K562 (cell line): ENCODE measurements around the gene C4A. TPM values are rescaled to one million over a fixed set of nuclear protein-coding genes. Genes with fewer than 3 reads are reported as not detected.
A peak's percentile ranks its signal among the peaks of the same experiment; 100 is the strongest.

Experiments
- ARID1B ChIP-seq: fragments of 450-650 bp; IDR thresholded peaks from 2 replicates; pipeline ENCODE4 v1.6.1; 2016; ENCODE audit warnings: antibody characterized with exemption, mild to moderate bottlenecking, inconsistent platforms
- ARNT ChIP-seq, 2 experiments: fragments of 450-650 bp; IDR thresholded peaks; 2 replicates each; pipeline ENCODE4 v1.6.1; 2016; ENCODE audit warnings: mild to moderate bottlenecking in 1 of 2
- CBFB ChIP-seq: sonication (generic); formaldehyde crosslinking; IDR thresholded peaks from 2 replicates; pipeline ENCODE4 v1.4.0; 2020; ENCODE audit warnings: mild to moderate bottlenecking, missing genetic modification reagents
- CBX1 ChIP-seq: sonication (generic); IDR thresholded peaks from 2 replicates; pipeline ENCODE4 v1.6.1; 2016; ENCODE audit warnings: antibody characterized with exemption, low read depth, mild to moderate bottlenecking
- CEBPB ChIP-seq: fragments of 450-650 bp; IDR thresholded peaks from 2 replicates; pipeline ENCODE4 v1.6.1; 2016; ENCODE audit warnings: missing genetic modification characterization, missing compliant biosample characterization
- CREB1 ChIP-seq, 2 experiments: sonication (generic) in 1 of 2; formaldehyde crosslinking in 1 of 2; IDR thresholded peaks; 2 replicates each; pipeline versions ENCODE4 v1.6.1 to v1.8.0; 2012 to 2022; ENCODE audit warnings: inconsistent platforms in 1 of 2, mild to moderate bottlenecking in 1 of 2, missing genetic modification reagents in 1 of 2, moderate library complexity in 1 of 2
- DNMT1 ChIP-seq: fragments of 450-650 bp; IDR thresholded peaks from 2 replicates; pipeline ENCODE4 v1.6.1; 2016; ENCODE audit warnings: antibody characterized with exemption, mild to moderate bottlenecking
- ETV5 ChIP-seq: sonication (generic); formaldehyde crosslinking; IDR thresholded peaks from 2 replicates; pipeline ENCODE4 v1.4.0; 2020; ENCODE audit warnings: low read depth, mild to moderate bottlenecking, missing genetic modification reagents
- EWSR1 ChIP-seq: fragments of 450-650 bp; IDR thresholded peaks from 2 replicates; pipeline ENCODE4 v1.6.1; 2018; ENCODE audit warnings: borderline replicate concordance, mild to moderate bottlenecking, low read depth, moderate library complexity; ENCODE audit not compliant: partially characterized antibody
- KLF13 ChIP-seq: fragments of 450-650 bp; IDR thresholded peaks from 2 replicates; pipeline ENCODE4 v1.6.1; 2016; ENCODE audit warnings: missing genetic modification characterization, low read depth, mild to moderate bottlenecking, missing compliant biosample characterization, moderate library complexity, borderline replicate concordance
- MXI1 ChIP-seq: IDR thresholded peaks from 2 replicates; pipeline ENCODE4 v1.6.1; 2011; ENCODE audit warnings: low read depth, mild to moderate bottlenecking, improper control_type of control experiment, low read length
- PHF8 ChIP-seq: fragments of 200-600 bp; sonication (generic); IDR thresholded peaks from 2 replicates; pipeline ENCODE4 v1.6.1; 2012; ENCODE audit warnings: mixed run types, mild to moderate bottlenecking, inconsistent platforms, low read length, moderate library complexity, borderline replicate concordance
- SAP30 ChIP-seq: fragments of 200-600 bp; sonication (generic); IDR thresholded peaks from 2 replicates; pipeline ENCODE4 v1.6.1; 2012; ENCODE audit warnings: borderline replicate concordance, low read depth, mild to moderate bottlenecking, moderate library complexity, low read length, control low read depth, inconsistent platforms; ENCODE audit not compliant: insufficient read depth, poor library complexity, severe bottlenecking
- TOE1 ChIP-seq, 2 experiments: fragments of 450-650 bp in 1 of 2; sonication (generic) in 1 of 2; formaldehyde crosslinking in 1 of 2; IDR thresholded peaks; 2 replicates each; pipeline versions ENCODE4 v1.7.1 to v1.8.0; 2016 to 2022; ENCODE audit warnings: borderline replicate concordance in 2 of 2, mild to moderate bottlenecking in 2 of 2, antibody characterized with exemption in 1 of 2, inconsistent platforms in 1 of 2, low read depth in 1 of 2, missing genetic modification reagents in 1 of 2, moderate library complexity in 1 of 2
- ZBTB17 ChIP-seq: fragments of 450-650 bp; formaldehyde crosslinking; IDR thresholded peaks from 2 replicates; pipeline ENCODE4 v1.4.0; 2020; ENCODE audit warnings: mild to moderate bottlenecking
- ZNF143 ChIP-seq: sonication (generic); formaldehyde crosslinking; IDR thresholded peaks from 2 replicates; pipeline ENCODE4 v1.9.0; 2022; ENCODE audit warnings: mild to moderate bottlenecking, missing genetic modification reagents
- ZNF75A ChIP-seq: fragments of 450-650 bp; formaldehyde crosslinking; IDR thresholded peaks from 2 replicates; pipeline ENCODE4 v1.4.0; 2020; ENCODE audit warnings: mild to moderate bottlenecking
- polyA plus RNA-seq, 8 experiments: library from polyadenylated mRNA; depleted of rRNA in 4 of 8; stranded (reverse) in 5 of 8; unstranded in 3 of 8; fragments of >200 nt; fragmentation: Nextera tagmentation in 2 of 8; fragmentation: Illumina TruSeq in 1 of 8; extraction: Ambion mirVana in 2 of 8; extraction: Trizol in 1 of 8; gene quantifications; 2 replicates each; pipeline versions ENCODE4 v1.2.1 to v1.2.3, GENCODE V29; 2011 to 2014; ENCODE audit warnings: inconsistent platforms in 1 of 8, missing spikeins in 1 of 8
- total RNA-seq, 7 experiments: library from RNA; depleted of rRNA in 6 of 7; stranded (reverse); fragments of >200 nt in 6 of 7; fragmentation: Illumina TruSeq in 2 of 7; extraction: Trizol in 2 of 7; gene quantifications; 2 replicates each; pipeline versions ENCODE4 v1.2.1 to v1.2.3, GENCODE V29; 2011 to 2021; ENCODE audit warnings: low replicate concordance in 1 of 7
- TF ChIP-seq, protein P1 (sequence below): fragments of 450-650 bp; IDR thresholded peaks from 2 replicates; pipeline ENCODE4 v1.6.1; 2016; ENCODE audit warnings: borderline replicate concordance
- TF ChIP-seq, protein P2 (sequence below): fragments of 450-650 bp; IDR thresholded peaks from 2 replicates; pipeline ENCODE4 v1.6.1; 2018; ENCODE audit not compliant: partially characterized antibody
- TF ChIP-seq, protein P3 (sequence below): fragments of 450-650 bp; IDR thresholded peaks from 2 replicates; pipeline ENCODE4 v1.6.1; 2016; ENCODE audit warnings: missing biosample characterization, missing genetic modification characterization

The C4A gene
- total and polyA plus RNA-seq, 9 of the 15 experiments (the other 6 are each of a cell fraction or from before 2014, with no cell fraction given): 0.27 to 7.6 (median 5.0) TPM

DNA sequence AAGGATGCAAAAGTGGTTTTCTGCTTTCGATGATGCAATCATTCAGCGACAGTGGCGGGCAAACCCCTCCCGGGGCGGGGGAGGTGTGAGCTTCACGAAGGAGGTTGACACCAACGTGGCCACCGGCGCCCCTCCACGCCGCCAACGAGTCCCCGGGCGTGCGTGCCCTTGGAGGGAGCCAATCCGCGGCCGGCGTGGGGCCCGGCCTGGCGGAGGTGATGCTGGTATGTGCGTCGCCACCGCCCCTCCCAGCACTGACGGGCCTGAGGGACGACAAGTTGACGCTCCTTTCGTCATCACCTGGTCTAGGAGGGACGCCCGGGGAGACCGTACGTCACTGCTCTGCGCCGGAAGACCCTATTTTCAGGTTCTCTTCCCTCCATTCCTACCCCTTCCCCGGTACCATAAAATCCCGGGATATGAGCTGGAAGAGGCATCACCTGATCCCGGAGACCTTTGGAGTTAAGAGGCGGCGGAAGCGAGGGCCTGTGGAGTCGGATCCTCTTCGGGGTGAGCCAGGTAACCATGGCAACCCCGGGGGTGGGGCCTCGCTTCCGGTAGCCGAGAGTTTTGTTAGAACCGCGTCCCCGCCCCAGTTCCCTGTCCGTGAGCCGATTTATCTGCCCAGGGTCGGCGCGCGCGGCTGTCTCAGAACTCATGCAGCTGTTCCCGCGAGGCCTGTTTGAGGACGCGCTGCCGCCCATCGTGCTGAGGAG, 9.7 kb upstream of the C4A start, which contains the start of gene DXO (continued):
- peak; percentile 99 for TF ChIP-seq CREB1 (IDR thresholded peaks at IDR 0.05)
- TF ChIP-seq CREB1 (CRISPR knock-in tag; IDR thresholded peaks at IDR 0.05): peak; percentile 100
- peak; percentile 64; the same call in 1 of the 2 replicates for TF ChIP-seq ETV5 (CRISPR knock-in tag)
- peak in 1 of 2 experiments; percentile 15; a peak in 1 of 4 replicates for TF ChIP-seq ARNT (IDR thresholded peaks at IDR 0.05)
- TF ChIP-seq MXI1: peak; percentile 70
- TF ChIP-seq, protein P1, sequence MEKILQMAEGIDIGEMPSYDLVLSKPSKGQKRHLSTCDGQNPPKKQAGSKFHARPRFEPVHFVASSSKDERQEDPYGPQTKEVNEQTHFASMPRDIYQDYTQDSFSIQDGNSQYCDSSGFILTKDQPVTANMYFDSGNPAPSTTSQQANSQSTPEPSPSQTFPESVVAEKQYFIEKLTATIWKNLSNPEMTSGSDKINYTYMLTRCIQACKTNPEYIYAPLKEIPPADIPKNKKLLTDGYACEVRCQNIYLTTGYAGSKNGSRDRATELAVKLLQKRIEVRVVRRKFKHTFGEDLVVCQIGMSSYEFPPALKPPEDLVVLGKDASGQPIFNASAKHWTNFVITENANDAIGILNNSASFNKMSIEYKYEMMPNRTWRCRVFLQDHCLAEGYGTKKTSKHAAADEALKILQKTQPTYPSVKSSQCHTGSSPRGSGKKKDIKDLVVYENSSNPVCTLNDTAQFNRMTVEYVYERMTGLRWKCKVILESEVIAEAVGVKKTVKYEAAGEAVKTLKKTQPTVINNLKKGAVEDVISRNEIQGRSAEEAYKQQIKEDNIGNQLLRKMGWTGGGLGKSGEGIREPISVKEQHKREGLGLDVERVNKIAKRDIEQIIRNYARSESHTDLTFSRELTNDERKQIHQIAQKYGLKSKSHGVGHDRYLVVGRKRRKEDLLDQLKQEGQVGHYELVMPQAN: peak; percentile 90
- TF ChIP-seq CBFB: no peak
- TF ChIP-seq ZBTB17 (CRISPR knock-in tag): peak; percentile 88
- peak; percentile 54 for TF ChIP-seq ARID1B
- no peak for TF ChIP-seq EWSR1
- no peak; the same call in 1 of the 2 replicates for TF ChIP-seq ZNF75A (CRISPR knock-in tag)
- TF ChIP-seq, protein P2, sequence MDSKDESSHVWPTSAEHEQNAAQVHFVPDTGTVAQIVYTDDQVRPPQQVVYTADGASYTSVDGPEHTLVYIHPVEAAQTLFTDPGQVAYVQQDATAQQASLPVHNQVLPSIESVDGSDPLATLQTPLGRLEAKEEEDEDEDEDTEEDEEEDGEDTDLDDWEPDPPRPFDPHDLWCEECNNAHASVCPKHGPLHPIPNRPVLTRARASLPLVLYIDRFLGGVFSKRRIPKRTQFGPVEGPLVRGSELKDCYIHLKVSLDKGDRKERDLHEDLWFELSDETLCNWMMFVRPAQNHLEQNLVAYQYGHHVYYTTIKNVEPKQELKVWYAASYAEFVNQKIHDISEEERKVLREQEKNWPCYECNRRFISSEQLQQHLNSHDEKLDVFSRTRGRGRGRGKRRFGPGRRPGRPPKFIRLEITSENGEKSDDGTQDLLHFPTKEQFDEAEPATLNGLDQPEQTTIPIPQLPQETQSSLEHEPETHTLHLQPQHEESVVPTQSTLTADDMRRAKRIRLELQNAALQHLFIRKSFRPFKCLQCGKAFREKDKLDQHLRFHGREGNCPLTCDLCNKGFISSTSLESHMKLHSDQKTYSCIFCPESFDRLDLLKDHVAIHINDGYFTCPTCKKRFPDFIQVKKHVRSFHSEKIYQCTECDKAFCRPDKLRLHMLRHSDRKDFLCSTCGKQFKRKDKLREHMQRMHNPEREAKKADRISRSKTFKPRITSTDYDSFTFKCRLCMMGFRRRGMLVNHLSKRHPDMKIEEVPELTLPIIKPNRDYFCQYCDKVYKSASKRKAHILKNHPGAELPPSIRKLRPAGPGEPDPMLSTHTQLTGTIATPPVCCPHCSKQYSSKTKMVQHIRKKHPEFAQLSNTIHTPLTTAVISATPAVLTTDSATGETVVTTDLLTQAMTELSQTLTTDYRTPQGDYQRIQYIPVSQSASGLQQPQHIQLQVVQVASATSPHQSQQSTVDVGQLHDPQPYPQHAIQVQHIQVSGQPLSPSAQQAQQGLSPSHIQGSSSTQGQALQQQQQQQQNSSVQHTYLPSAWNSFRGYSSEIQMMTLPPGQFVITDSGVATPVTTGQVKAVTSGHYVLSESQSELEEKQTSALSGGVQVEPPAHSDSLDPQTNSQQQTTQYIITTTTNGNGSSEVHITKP: peak; percentile 84
- peak; percentile 60 for TF ChIP-seq SAP30
- TF ChIP-seq TOE1 (IDR thresholded peaks at IDR 0.05; ENCODE audit: borderline replicate concordance): peak; percentile 84; the same call in 1 of the 2 replicates
- TF ChIP-seq TOE1 (CRISPR knock-in tag; IDR thresholded peaks at IDR 0.05; ENCODE audit: borderline replicate concordance, low read depth): no peak
- 0 out of 2 replicates have a peak, but pooled peaks have one; percentile 47 for TF ChIP-seq CBX1
- TF ChIP-seq KLF13 (tag): peak; percentile 53; the same call in 1 of the 2 replicates
- peak; percentile 73; the same call in 1 of the 2 replicates for TF ChIP-seq PHF8
- TF ChIP-seq ZNF143 (CRISPR knock-in tag): peak; percentile 39; the same call in 1 of the 2 replicates
- TF ChIP-seq, protein P3, sequence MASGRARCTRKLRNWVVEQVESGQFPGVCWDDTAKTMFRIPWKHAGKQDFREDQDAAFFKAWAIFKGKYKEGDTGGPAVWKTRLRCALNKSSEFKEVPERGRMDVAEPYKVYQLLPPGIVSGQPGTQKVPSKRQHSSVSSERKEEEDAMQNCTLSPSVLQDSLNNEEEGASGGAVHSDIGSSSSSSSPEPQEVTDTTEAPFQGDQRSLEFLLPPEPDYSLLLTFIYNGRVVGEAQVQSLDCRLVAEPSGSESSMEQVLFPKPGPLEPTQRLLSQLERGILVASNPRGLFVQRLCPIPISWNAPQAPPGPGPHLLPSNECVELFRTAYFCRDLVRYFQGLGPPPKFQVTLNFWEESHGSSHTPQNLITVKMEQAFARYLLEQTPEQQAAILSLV (tag): peak; percentile 99; the same call in 1 of the 2 replicates
- peak; percentile 100 for TF ChIP-seq CEBPB (tag)
- 0 out of 2 replicates have a peak, but pooled peaks have one; percentile 48 for TF ChIP-seq DNMT1
